AG09309 (cell line): ENCODE data around the gene SORCS3.

ENCODE experiments used
- DNase-seq: peaks from one replicate; pipeline ENCODE4 v3.0.0-alpha.2; 2010; ENCODE audit warnings: low read depth
- H3K4me3 ChIP-seq: 2 replicates; pipeline ENCODE4 v1.5.1; 2011; ENCODE audit warnings: mild to moderate bottlenecking, low read depth, low read length, moderate library complexity; ENCODE audit not compliant: control insufficient read depth
- TF ChIP-seq, protein P1 (sequence below): IDR thresholded peaks from 2 replicates; pipeline ENCODE4 v1.5.1; 2011; ENCODE audit warnings: mild to moderate bottlenecking, low read depth, low read length, inconsistent platforms; ENCODE audit not compliant: insufficient read depth, control insufficient read depth; ENCODE audit errors: missing control alignments

SORCS3 gene

DNA sequence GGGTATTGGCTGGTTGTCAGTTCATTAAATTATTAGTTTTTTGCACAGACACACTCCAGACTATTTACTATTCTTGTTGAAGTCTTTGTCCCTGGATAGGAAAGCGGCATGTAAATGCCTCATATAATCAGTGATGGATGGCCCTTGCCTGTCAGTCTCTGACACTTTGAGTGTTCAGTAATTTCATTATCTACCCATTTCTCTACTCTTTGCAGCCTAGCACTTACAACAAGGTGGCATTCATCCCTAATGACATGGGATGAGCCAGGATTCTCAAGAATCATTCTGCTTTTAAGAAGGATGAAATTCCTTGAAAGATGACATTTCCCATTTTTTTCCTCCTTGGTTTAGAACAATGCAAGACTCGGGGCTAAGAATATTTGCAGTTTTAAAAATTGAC lies 155.7 kb downstream of the SORCS3 start:
- DNase-seq, result no peak
- TF ChIP-seq, protein P1, sequence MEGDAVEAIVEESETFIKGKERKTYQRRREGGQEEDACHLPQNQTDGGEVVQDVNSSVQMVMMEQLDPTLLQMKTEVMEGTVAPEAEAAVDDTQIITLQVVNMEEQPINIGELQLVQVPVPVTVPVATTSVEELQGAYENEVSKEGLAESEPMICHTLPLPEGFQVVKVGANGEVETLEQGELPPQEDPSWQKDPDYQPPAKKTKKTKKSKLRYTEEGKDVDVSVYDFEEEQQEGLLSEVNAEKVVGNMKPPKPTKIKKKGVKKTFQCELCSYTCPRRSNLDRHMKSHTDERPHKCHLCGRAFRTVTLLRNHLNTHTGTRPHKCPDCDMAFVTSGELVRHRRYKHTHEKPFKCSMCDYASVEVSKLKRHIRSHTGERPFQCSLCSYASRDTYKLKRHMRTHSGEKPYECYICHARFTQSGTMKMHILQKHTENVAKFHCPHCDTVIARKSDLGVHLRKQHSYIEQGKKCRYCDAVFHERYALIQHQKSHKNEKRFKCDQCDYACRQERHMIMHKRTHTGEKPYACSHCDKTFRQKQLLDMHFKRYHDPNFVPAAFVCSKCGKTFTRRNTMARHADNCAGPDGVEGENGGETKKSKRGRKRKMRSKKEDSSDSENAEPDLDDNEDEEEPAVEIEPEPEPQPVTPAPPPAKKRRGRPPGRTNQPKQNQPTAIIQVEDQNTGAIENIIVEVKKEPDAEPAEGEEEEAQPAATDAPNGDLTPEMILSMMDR, result no peak
- H3K4me3 ChIP-seq, result no peak overlapping the region

DNA sequence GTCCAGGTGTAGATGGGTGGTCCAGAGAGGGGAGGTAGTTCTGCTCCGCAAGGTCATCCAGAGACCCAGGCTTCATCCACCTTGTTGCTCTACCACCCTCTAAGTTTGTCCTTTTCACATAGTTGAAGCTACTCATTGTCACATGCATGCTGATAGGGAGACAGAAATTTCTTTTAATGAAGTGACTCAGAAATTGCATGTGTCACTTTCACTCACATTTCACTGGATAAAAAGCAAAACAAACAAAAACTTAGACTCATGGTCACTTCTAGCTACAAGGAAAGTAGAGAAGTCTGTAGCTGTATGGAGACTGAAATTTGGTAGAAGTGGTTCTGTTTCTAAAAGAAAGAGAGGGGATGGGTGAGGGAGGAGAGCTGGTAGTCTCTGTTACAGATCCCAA lies 161.9 kb downstream of the SORCS3 start:
- TF ChIP-seq, protein P1, result no peak
- no peak overlapping the region for H3K4me3 ChIP-seq
- DNase-seq, result no peak

DNA sequence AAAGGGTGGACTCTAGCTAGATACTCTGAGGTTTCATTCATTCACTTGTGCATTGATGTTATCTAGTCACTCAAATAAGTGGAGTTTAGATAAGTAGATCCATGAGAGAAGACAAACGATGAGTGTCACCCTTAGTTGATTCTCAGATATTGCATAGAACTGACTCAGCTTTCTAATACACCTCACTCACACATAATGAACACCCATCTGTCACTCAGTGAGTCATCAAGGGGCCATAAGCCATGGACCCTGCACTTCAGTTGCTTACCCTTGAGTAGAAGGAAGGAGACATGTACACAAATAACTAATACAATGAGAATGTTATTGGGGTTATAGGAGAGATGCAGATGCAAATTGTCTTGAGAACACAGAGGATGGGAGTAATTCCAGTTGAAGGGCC lies 163.8 kb downstream of the SORCS3 start:
- TF ChIP-seq, protein P1, result no peak
- no peak for DNase-seq
- no peak overlapping the region for H3K4me3 ChIP-seq

DNA sequence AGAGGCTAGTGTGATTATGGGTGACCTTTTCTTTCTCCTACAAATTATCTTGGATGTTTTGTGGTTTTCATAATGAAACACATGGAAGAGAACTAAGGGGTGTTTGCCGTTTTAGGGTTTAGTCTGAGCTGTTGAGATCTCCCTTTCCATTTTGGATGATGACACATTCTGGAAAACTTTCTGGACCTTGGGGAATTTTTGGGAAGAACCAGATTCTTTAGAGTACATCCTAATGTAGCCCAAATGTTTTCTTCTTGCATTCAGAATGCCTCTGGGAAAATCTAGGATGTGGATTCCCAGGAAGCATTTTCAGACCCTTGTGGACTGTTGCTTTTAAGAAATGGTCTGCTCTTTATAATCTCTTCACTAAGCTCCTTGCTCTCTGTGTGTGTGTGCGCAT lies 165.7 kb downstream of the SORCS3 start:
- no peak for DNase-seq
- no peak overlapping the region for H3K4me3 ChIP-seq
- TF ChIP-seq, protein P1, result no peak

DNA sequence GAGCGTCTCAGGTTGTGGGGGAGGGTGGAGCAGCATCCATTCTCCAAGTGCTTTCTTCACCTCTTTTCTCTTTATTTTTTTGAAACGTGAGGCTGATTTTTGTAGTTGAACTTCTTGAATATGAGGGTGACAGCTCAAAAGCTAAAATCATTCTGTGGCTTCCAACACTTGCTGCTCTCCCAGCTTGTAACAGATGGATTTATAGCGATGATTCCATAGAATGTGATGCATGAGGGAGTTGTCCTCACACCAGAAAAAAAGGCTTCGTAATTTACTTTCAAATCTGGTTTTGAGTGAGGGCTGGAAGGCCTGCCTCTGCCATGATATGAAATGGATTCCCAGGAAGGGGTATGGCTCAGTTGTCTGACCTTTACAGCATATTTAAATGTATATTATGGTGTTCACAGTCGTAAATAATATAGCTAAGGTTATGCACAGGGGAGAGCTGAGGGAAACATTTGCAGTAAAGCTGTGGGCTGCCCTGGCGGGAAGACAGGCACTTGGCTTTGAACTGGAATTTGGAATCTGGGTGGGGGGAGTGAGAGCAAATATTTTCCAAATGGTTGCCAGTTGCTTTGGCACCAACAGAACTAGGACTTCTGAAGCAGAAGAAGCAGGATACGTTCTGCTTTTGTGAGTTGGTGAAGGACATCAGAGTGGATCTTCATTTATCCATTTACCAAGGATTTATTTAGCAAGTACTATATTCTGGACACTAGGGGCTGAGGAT lies 166.7 kb downstream of the SORCS3 start:
- no peak overlapping the region for H3K4me3 ChIP-seq
- TF ChIP-seq, protein P1, result no peak
- no peak for DNase-seq

DNA sequence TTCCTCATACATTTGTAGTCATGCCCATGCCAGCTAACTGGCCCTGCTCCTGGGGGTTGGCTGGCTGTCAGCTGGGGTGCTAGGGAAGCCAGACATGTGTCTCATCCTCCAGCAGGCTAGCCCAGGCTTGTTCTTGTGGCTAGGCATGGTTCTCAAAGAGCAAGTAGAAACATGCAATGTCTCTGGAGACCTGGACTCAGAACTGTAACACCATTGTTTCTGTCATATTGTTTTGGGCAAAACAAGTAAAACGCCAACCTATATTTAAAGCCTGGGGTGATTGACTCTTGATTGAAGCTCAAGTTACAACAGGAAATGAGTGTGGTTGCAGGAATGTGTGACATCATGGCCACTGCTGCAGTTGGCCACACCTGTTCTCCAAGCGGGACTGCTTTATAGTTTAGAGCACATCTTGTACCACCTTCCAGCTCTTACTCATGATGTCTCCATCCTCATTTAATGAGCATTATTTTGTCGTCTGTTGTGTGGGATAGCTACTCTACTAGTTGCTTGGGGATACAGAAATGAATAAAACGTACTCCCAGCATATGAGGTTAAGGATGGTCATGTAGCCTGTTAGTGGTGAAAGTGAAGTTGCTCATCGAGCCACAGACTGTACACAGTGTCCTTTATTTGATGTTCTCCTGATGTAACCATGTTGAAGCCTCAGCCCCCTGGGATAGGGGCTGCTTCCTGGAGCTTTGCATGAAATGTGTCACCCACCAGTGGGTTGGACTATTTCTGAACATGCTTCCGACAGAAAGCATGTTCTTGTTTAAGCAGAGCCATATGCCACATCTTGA lies 168.4 kb downstream of the SORCS3 start:
- TF ChIP-seq, protein P1, result no peak
- H3K4me3 ChIP-seq, result no peak overlapping the region
- no peak for DNase-seq
